Measurements from ENCODE around the gene TBC1D22B.
"Not testable (repeated sequence)": the region's sequence is repeated elsewhere in the genome, so short reads cannot be mapped to it uniquely, and the experiment has no call there.

Gene TBC1D22B

GRCh38 chr6:37265860-37266259, 8.3 kb downstream of the TBC1D22B start:
- no peak for DNase-seq (ENCODE audit: low read depth in 2 of 2)

DNA sequence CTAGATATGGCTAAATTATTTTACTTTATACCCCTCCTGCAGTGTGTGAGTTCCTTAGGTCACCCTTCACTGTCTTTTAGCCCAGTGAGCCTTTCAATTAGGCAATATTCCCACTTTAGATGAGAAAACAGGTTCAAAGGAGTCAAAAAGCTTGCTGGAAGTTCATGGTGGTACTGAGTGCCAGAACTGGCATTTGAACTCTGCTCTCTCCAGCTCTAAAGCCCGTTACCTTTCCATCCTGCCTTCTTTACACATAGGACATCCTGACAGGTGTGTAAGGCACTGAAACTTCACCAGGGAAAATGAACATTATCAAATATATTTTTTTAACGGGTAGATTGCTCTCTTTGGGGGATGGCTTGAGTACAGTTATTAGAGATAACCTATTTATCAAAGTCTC, 11.5 kb downstream of the TBC1D22B start:
- DNase-seq (ENCODE audit: low read depth in 2 of 2), result no peak

DNA sequence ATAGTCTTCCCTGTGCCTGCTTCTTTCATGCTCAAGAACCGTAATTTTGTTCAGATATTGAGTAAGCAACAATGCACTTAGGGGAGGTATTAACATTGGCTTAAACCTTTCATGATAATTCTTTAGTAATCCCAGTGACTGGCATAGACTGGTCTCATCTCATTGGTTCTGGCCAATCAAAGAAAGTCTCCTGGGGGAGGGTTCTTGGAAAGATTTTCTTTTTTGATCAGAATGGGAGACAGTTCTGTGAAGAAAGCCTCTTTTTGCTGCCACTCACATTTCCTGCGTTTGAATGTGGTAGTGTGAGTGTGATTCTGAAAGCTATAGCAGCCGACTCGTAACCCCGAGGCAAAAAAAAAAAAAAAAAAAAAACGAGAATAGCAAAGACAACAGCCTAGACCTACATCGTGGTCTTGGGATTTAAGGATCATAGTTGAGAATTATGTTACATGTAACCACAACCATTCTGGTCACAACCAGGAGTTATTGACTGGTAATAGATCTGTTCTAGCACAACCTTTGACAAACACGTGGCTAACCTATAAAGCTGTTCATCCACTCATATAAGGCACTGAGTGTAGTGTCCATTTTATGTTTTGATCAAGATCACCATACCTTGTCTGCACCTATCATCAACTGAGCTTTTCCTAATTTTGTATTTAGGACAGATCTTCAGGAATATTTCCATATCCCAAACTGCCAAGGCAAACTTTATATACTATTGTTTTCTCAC, 15.4 kb downstream of the TBC1D22B start:
- DNase-seq (ENCODE audit: low read depth in 2 of 2), result no peak

DNA sequence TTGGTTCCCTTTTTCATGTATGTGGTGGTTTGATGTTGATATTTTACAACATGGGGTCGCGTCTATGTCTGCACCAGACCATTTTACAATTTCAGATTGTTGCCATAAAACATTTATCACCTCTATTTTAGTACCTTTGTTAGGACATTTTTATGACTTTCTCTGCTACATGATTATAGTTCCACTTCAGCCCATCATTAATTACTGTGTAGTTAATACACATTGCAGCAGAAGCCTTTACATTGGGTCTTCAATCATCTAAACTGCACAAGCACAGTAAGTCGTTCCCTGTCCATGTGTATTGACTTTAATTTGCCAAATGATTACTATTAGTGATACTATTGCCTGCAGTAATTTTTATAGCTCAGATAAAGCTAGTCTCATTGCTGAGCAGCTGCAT, 16.1 kb downstream of the TBC1D22B start:
- DNase-seq (ENCODE audit: low read depth in 2 of 2), result no peak

DNA sequence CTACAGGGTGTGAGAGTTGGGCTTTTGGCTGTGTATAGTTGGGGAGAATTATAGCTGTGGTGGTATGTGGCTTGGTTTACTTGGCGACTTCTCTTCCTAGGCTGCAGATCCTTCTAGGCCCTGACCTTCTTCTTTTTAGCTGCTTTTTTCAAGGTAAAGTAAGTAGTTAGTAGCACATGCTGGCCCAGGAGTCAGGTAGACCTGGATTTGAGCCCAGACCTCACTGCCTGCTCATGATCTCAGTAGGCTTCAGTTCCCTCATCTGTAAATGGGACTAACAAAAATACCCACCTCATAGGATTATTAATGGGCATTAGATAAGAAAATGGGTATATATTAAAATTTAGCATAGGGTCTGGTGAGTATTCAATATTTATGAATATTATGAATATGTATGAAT, 17.8 kb downstream of the TBC1D22B start:
- no peak for DNase-seq (ENCODE audit: low read depth in 2 of 2)

- DNase-seq (ENCODE audit: low read depth in 2 of 2), result no peak
Measured at GRCh38 chr6:37277001-37277409, 19.4 kb downstream of the TBC1D22B start.

- no peak for DNase-seq (ENCODE audit: low read depth in 2 of 2)
Measured at GRCh38 chr6:37279366-37280134, 22.0 kb downstream of the TBC1D22B start.

DNA sequence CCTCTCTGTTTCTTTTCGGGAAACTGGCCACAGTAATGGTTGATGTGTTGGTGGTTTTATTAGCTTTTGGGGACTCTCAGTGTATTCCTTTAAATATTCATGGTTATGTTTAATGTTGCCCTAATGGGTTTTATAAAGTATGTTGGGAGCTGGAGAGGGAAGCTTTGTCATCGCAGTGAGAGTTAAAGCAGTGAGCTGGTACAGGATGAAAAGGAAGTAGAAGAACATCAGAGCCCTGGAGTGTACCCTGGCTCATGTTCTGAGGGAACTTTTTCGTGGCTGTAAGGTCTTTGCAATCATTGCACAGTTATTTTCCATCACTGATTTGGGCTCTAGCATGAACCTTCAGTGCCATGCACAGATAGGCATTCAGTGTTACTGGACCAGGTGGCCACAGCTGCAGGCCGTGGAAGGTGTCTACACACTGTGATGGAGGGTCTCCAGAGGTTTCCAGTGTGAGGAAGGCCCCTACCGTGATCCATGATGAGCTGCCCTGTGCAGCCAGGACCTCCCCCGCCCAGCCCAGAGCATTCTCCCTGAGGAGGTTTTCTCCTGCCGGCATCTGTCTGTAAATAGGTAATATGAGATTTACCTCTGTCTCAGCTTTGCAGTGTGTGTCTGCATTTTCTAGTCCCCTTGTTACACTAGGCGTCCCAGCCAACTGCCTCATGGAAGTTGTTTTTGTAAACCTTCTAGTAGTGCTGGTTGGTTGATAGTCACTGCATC, 22.8 kb downstream of the TBC1D22B start:
- no peak for DNase-seq (ENCODE audit: low read depth in 2 of 2)

DNA sequence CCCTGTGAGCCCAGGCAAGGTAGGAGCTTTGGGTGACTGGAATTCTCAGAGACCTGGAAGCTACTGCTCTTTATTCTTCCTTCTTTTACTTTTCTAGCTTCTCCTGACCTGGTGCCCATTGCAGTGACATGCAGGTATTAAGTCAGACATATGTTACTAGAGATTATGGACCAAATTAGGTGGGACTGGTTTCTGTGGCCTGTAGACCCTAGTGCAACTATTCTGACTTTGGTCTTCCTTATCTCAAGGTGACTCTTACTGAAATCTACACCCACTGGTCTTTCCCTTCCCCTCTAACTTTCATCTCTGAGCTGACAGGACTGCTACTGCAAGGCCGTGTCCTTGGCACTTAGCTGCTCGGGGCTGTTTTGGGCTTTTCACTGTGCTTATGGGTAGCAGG, 24.8 kb downstream of the TBC1D22B start:
- no peak for DNase-seq (ENCODE audit: low read depth in 2 of 2)

DNA sequence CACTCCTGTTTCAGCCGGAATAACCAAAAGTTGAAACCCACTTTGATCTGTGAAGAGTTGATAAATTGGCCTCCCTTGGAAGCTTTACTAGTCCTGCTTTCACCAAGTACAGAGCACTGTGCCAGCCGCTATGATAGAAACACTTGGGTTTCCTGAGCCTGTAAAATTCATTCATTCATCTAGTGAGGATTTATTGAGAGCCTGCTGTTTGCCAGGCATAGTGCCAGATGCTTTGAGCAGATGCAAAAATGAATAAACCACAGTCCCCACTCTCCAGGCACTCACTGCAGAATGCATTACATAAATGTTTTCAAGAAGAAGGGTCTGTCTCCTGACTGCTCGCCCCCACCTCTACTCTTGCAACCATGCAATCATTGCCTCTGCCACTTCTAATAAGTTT, 25.7 kb downstream of the TBC1D22B start:
- DNase-seq (ENCODE audit: low read depth in 2 of 2), result no peak

DNA sequence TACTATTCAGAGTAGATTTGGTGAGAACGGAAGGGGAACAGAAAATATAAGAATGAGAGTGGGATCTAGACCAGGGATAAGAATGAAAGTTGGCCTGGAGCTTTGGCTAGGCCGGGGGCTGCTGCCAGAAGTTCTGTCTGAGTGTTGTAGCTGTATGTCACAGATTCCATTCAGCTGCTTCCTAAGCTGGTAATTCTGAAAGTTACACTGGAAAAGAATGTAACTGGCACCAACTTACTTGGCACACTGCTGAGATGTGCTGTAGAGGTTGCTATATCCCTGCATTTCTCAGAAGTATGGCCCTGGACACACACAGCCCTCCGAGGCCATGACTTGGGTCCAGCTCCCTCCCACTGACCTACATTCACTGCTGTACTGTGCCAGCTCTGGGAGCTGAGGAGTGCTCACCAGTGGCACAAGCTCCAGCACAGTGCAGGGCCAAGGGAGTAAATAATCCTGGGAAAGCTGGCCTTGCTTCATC, 26.1 kb downstream of the TBC1D22B start:
- no peak for DNase-seq (ENCODE audit: low read depth in 2 of 2)

DNA sequence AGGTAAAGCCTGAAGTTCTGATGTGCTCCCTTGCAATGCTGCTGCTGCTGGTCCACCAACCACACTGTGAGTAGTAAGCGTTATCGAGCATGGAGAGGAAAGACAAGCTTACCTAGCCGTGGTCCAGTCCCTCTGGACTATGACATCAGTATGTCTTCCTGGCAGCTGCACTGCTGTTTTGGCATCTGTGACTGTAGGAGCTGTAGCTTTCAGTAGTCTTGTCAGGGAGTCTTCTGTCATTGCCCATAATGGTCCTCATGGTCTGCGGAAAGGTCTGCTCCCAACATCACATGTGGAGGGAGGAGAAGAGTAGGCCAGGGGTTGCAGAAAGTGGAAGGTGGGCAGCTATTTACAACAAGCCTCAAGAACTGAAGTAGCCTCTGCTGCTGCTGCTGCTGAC, 27.2 kb downstream of the TBC1D22B start:
- DNase-seq (ENCODE audit: low read depth in 2 of 2), result no peak

- peak; percentile 7 to 22 for DNase-seq (ENCODE audit: low read depth in 2 of 2)
Measured at GRCh38 chr6:37285861-37286311, 28.3 kb downstream of the TBC1D22B start.

DNA sequence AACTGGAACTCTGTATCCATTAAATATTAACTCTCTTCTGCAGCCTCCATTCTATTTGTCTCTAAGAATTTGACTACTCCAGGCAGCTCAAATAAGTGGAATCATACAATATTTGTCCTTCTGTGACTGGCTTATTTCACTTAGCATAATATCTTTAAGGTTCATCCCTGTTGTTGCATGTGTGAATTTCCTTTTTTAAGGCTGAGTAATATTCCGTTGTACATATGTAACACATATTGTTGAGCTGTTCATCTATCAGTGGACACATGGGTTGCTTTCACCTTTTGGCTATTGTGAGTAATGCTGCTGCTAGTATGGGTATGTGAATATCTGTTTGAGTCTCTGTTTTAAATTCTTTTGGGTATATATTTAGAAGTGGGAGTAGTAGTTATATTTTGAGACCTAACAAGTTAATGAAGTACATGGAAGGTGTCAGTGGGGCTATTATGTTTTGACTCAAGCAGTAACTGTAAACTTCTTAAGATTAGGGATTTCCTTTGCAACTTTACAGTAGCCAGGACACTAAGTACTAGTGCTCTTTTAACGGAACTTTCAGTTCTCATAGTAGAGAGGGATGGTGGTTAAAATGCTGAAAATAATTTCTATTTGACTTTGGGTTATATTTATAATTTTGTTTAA, 30.1 kb downstream of the TBC1D22B start:
- DNase-seq (ENCODE audit: low read depth in 2 of 2), result no peak

DNA sequence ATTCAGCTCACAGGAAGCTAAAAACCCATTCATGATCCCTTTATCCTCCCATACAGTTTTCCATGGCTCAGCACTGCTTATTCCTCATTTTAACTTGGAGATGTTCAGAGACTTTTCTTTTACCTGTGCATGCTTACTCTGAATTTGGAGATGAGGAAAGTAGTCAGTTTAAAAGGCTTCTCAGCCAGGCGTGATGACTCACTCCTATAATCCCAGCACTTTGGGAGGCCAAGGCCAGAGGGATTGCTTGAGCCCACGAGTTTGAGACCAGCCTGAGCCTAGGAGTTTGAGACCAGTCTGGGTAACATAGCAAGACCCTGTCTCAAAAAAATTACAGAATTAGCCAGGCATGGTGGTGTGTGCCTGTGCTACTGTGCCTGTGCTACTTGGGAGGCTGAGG, 30.7 kb downstream of the TBC1D22B start:
- no peak for DNase-seq (ENCODE audit: low read depth in 2 of 2)

DNA sequence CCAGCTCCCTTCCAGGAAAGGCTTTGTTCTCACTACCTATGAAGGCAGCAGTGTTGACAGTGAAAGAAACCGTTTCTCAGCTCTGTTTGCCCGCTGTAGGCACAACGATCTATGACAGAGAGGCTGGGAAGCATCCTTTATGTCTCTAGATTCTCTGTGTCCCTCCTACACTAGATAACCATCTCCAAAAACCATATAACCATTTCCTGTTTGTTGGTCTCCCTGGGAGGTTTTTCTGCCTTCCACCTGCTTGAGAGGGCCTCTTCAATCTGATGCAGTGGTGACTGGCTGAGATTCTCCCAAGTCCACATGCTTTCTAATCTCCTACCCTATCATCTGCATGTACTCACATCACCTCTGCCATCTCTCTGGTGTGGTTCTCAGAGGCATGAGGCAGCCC, 32.4 kb downstream of the TBC1D22B start:
- DNase-seq (ENCODE audit: low read depth in 2 of 2), result peak; percentile 2 to 32

DNA sequence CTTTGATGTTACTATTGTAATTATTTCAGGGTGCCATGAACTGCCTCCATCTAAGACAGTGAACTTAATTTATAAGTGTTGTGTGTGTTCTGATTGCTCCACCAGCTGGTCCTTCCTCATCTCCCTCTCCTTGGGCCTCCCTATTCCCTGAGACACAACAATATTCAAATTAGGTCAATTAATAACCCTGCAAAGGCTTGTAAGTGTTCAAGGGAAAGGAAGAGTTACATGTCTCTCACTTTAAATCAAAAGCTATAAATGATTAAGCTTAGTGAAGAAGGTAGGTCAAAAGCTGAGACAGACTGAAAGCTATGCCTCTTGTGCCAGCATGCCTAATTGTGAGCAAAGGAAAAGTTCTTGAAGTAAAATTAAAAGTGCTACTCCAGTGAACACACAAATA, 35.9 kb downstream of the TBC1D22B start:
- DNase-seq (ENCODE audit: low read depth in 2 of 2), result no peak

DNA sequence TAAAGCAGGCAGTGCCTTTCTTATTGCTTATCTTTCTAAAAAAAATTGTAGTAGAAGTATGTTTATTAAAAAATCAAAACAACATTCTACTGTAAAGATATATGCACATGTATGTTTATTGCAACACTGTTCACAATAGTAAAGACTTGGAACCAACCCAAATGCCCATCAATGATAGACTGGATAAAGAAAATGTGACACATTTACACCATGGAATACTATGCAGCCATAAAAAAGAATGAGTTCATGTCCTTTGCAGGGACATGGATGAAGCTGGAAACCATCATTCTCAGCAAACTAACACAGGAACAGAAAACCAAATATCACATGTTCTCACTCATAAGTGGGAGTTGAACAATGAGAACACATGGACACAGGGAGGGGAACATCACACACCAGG, 40.1 kb downstream of the TBC1D22B start:
- not testable (repeated sequence) for DNase-seq (ENCODE audit: low read depth in 2 of 2)

DNA sequence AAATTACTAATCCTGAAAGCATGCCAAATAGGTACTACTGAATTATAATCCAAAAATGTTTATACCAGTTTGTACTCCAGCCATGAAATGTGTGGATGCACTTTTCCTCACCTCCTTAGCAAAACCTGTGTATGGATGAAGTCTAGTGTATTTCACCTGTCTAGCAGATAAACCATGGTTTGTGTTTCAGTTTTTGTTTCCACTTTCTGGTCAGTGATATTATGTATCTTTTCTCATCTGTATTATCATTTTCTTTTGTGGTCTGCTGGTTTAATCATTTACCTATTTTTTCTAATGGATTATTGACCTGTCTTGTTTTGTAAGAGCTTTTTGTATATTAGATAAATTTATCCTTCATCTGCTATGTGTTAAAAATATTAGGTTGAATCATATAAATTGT, 41.4 kb downstream of the TBC1D22B start:
- no peak for DNase-seq (ENCODE audit: low read depth in 2 of 2)

- no peak for DNase-seq (ENCODE audit: low read depth in 2 of 2)
Measured at GRCh38 chr6:37299990-37300389, 42.4 kb downstream of the TBC1D22B start.

GRCh38 chr6:37302086-37302686, 44.6 kb downstream of the TBC1D22B start:
- DNase-seq (ENCODE audit: low read depth in 2 of 2), result no peak
